ENCODE data around the gene PDE4D.

Gene PDE4D

DNA sequence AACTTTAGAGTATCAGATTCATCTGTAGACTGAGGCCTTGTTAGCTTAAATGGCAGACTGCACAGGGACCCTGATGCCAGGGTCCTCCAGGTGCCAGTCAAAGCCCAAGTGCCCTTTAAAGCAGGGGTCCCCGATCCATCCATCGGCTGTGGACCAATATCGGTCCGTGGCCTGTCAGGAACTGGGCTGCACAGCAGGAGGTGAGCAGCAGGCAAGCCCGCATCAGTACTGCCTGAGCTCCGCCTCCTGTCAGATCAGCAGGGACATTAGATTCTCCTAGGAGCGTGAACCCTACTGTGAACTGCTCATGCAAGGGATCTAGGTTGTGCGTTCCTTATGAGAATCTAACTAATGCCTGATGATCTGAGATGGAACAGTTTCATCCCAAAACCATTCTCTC is 907.2 kb downstream of the PDE4D start:
- no peak overlapping the region for H3K4me3 ChIP-seq (ENCODE audit: low read length)
- no peak for DNase-seq (ENCODE audit: low read depth)
- TF ChIP-seq, protein P1, sequence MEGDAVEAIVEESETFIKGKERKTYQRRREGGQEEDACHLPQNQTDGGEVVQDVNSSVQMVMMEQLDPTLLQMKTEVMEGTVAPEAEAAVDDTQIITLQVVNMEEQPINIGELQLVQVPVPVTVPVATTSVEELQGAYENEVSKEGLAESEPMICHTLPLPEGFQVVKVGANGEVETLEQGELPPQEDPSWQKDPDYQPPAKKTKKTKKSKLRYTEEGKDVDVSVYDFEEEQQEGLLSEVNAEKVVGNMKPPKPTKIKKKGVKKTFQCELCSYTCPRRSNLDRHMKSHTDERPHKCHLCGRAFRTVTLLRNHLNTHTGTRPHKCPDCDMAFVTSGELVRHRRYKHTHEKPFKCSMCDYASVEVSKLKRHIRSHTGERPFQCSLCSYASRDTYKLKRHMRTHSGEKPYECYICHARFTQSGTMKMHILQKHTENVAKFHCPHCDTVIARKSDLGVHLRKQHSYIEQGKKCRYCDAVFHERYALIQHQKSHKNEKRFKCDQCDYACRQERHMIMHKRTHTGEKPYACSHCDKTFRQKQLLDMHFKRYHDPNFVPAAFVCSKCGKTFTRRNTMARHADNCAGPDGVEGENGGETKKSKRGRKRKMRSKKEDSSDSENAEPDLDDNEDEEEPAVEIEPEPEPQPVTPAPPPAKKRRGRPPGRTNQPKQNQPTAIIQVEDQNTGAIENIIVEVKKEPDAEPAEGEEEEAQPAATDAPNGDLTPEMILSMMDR (IDR thresholded peaks at IDR 0.05; ENCODE audit: insufficient read depth, low read depth, low read length, missing control alignments), result no peak

DNA sequence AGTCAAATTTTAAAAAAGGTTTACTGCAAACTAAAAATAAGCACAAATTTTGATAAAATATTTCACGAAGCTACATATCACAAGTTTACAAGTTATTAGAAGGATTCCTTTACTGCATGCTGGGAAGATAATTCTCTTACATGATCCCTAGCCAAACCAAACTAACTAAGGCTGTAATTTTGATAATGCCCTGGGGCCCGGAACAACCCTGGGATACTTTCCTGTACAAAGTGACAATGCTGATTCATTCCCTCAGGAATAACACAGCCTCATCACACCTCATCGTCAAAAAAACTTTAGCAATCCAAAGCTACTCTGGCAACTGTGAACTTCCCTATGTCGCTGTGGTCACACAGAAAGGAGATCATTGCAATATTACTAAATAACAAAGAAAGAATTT is 907.8 kb downstream of the PDE4D start:
- no peak overlapping the region for H3K4me3 ChIP-seq (ENCODE audit: low read length)
- TF ChIP-seq, protein P1 (IDR thresholded peaks at IDR 0.05; ENCODE audit: insufficient read depth, low read depth, low read length, missing control alignments), result no peak
- DNase-seq (ENCODE audit: low read depth), result peak; percentile 11

DNA sequence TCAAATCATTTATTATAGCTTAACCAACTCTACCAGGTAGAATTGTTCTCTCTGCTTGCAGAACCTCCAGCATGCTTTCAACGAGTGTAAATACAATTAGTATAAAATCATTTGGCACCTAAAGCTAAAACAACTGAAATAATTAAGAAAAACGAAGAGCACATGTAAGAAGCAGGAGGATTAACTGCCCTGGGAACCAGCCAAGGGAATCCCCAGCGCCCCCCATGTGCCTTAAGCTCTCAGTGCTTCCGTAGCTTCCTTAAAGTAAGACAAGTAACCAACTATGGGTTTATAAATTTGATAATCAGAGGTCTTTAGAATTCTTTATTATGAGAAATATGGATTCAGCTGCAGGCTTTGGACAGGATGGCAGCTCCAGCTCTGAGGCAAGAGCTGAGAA is 908.2 kb downstream of the PDE4D start:
- DNase-seq (ENCODE audit: low read depth), result no peak
- TF ChIP-seq, protein P1 (IDR thresholded peaks at IDR 0.05; ENCODE audit: insufficient read depth, low read depth, low read length, missing control alignments), result no peak
- no peak overlapping the region for H3K4me3 ChIP-seq (ENCODE audit: low read length)

DNA sequence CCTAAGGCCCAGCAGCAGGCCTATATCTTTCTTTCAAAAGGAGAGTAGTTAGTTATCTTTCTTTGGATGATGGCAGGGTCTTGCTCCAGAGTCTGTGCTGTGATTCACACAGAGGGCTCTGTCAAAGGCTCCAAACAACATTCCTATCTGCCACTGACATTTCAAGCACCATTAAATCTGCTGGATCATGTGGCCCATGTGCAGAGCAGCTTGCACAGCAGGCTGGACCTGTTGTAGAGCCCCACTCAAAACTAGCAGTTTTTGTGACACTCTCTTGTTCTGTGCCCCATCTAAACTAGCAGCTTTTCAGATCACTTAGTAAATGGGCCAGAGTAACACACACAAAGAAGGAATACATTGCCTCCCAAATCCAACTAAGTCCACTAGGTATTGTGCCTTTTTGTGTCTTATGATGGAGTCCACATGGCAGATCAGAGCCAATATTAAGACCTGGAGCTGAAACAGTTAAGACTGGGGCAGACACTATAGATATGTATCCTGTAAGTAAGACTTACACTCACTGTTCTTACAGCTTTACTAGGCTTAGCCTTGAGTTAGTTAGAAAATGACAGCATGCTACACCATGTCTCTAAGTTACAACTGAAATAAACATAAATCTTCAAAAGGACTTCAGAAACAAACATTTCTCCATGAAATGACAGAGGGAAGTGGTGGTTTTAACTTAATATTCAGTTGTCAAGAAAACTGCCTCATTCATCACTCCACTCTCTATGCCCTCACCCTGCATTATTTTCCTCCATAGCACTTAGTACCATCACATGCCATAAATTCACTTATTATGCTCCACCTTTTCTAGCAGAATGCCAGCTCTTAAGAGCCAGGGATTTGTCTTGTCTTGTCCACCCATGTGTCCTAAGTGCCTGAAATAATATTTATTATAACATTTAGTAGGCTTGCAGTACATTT is 909.7 kb downstream of the PDE4D start:
- H3K4me3 ChIP-seq (ENCODE audit: low read length), result no peak overlapping the region
- TF ChIP-seq, protein P1 (IDR thresholded peaks at IDR 0.05; ENCODE audit: insufficient read depth, low read depth, low read length, missing control alignments), result no peak
- peak; percentile 44 for DNase-seq (ENCODE audit: low read depth)

DNA sequence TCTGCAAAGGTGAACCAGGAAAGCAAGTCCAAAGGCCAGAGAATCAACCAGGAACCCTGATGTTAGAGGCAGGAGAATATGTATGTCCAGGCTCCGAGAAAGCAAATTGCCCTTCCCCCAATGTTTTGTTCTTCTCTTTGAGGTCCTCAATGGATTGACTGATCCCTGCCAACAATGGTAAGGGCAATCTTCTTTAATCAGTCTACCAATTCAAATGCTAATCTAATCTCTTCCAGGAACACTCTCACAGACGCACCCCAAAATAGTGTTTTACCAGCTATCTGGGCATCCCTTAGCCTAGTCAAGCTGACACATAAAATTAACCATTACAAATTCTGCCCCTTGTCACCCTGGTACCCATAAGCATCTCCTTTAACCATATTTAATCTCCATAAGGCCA is 912.6 kb downstream of the PDE4D start:
- TF ChIP-seq, protein P1 (IDR thresholded peaks at IDR 0.05; ENCODE audit: insufficient read depth, low read depth, low read length, missing control alignments), result no peak
- no peak for DNase-seq (ENCODE audit: low read depth)
- no peak overlapping the region for H3K4me3 ChIP-seq (ENCODE audit: low read length)

DNA sequence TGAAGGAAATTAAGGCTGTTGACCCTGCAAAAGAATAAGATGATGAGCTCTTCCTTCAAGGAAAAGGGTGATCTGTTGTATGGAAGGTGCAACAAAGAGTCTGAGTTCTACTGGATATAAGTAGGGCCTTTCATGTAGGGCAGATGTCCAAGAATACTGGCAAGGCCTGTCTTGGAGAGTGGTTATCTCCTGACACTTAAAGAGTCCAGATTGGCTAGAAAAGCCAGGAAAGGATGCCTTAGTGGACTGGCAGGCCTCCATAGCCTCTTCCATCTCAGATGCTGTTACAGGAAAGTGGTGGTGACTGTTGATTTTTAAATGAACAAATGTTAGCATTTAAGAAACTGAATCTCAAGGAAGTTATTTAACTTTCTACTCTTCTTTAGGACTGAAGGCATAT is 914.4 kb downstream of the PDE4D start:
- DNase-seq (ENCODE audit: low read depth), result no peak
- H3K4me3 ChIP-seq (ENCODE audit: low read length), result no peak overlapping the region
- TF ChIP-seq, protein P1 (IDR thresholded peaks at IDR 0.05; ENCODE audit: insufficient read depth, low read depth, low read length, missing control alignments), result no peak

DNA sequence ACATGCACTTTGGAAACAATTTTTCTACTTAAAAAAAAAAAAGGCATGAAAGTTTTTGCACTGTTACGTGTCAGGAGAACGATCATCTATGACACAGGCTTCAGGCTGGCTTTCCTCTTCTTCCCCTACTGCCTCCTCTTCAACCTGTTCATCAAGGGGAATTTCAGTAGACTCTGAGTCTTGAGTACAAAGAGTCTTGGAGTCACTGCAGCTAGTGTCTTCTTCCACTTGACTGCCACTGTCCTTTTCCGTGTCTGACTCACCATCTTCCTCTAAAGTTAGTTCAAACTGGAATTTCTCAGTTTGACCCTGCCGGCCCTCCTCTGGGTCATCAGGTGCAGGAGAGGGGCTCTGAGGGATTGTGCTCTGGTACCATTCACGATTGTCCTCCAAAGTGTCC is 918.9 kb downstream of the PDE4D start:
- no peak overlapping the region for H3K4me3 ChIP-seq (ENCODE audit: low read length)
- TF ChIP-seq, protein P1 (IDR thresholded peaks at IDR 0.05; ENCODE audit: insufficient read depth, low read depth, low read length, missing control alignments), result no peak
- DNase-seq (ENCODE audit: low read depth), result no peak

All from epithelial cell of esophagus (primary cell).